GM21737 (cell line): ENCODE results near the gene MSL1.
"Not testable (repeated sequence)": the region's sequence is repeated elsewhere in the genome, so short reads cannot be mapped to it uniquely, and the experiment has no call there.

Source experiments
- ATAC-seq: cut with Tn5 transposase; IDR thresholded peaks from one replicate; pipeline ENCODE4 v1.9.1; 2021; ENCODE audit warnings: mild to moderate bottlenecking, moderate library complexity; ENCODE audit not compliant: unreplicated experiment

Gene MSL1

GRCh38 chr17:40124279-40125141, 2.7 kb downstream of the MSL1 start:
- no peak for ATAC-seq

- no peak for ATAC-seq
These were observed 7.7 kb downstream of the MSL1 start for GRCh38 chr17:40129498-40129897.

- no peak for ATAC-seq
These were observed 8.7 kb downstream of the MSL1 start for GRCh38 chr17:40130352-40131042.

GRCh38 chr17:40134184-40134583, 12.4 kb downstream of the MSL1 start:
- ATAC-seq, result no peak

- ATAC-seq, result no peak
These were observed 14.0 kb downstream of the MSL1 start for GRCh38 chr17:40135817-40136216.

GRCh38 chr17:40139566-40140058, 17.8 kb downstream of the MSL1 start:
- ATAC-seq, result peak; percentile 12

- not testable (repeated sequence) for ATAC-seq
These were observed 21.4 kb downstream of the MSL1 start for GRCh38 chr17:40143166-40143565.

- ATAC-seq, result no peak
These were observed 23.7 kb downstream of the MSL1 start for GRCh38 chr17:40145476-40145875.

GRCh38 chr17:40148527-40148926, 26.8 kb downstream of the MSL1 start:
- ATAC-seq, result no peak

GRCh38 chr17:40150276-40150675, 28.5 kb downstream of the MSL1 start:
- ATAC-seq, result no peak

GRCh38 chr17:40151414-40151963, 29.7 kb downstream of the MSL1 start:
- ATAC-seq, result no peak

GRCh38 chr17:40153603-40154236, 31.9 kb downstream of the MSL1 start:
- ATAC-seq, result no peak

GRCh38 chr17:40157973-40158372, 36.2 kb downstream of the MSL1 start:
- ATAC-seq, result no peak

- no peak for ATAC-seq
These were observed 36.8 kb downstream of the MSL1 start for GRCh38 chr17:40158438-40159013.

GRCh38 chr17:40159456-40159855, 37.7 kb downstream of the MSL1 start:
- no peak for ATAC-seq

GRCh38 chr17:40167685-40168261, 46.0 kb downstream of the MSL1 start:
- ATAC-seq, result no peak

- ATAC-seq, result no peak
These were observed 46.6 kb downstream of the MSL1 start for GRCh38 chr17:40168262-40168832.

GRCh38 chr17:40170325-40170724, 48.6 kb downstream of the MSL1 start:
- ATAC-seq, result no peak

- ATAC-seq, result no peak
These were observed 50.0 kb downstream of the MSL1 start for GRCh38 chr17:40171750-40172149.

- ATAC-seq, result no peak
These were observed 51.5 kb downstream of the MSL1 start for GRCh38 chr17:40173091-40173777.
